ENCODE data around the gene CCDC177. TPM values are rescaled to one million over a fixed set of nuclear protein-coding genes. Genes with fewer than 3 reads are reported as not detected.

Gene CCDC177
- polyA plus RNA-seq, 1 donor from 2014 or later: 3.2 TPM

Other genes starting within 250 kb of the CCDC177 start
- gene ERH, start 176.6 kb downstream of the CCDC177 start, polyA plus RNA-seq: 423 and 480 TPM in 2 replicates
- 86.2 and 88.5 TPM in 2 replicates for gene SLC39A9, start 176.2 kb downstream of the CCDC177 start, polyA plus RNA-seq
- 0.52 TPM in 1 of 2 replicates, not detected in the other for gene PLEKHD1, start 90.1 kb downstream of the CCDC177 start, polyA plus RNA-seq
- 5.1 and 5.2 TPM in 2 replicates for gene SUSD6, start 36.7 kb upstream of the CCDC177 start, polyA plus RNA-seq
- gene SRSF5, start 192.3 kb upstream of the CCDC177 start, polyA plus RNA-seq: 1,017 and 1,027 TPM in 2 replicates
- not detected in 2 replicates for gene SLC10A1, start 222.4 kb upstream of the CCDC177 start, polyA plus RNA-seq